SU-DHL-6 (cell line): Measurements from ENCODE around the gene KCNJ16.

Source experiments
- EZH2phosphoT487 ChIP-seq: fragments of 200-600 bp; sonication (generic), shearing (Covaris generic); conservative IDR thresholded peaks from 2 replicates; pipeline ENCODE4 v1.6.1; 2018; ENCODE audit warnings: mild to moderate bottlenecking, antibody characterized with exemption, low read length, moderate library complexity, mixed read lengths
- TF ChIP-seq, protein P1 (sequence below): fragments of 200-600 bp; sonication (generic); IDR thresholded peaks from one replicate; pipeline ENCODE4 v1.5.1; 2017; ENCODE audit warnings: antibody characterized with exemption, mild to moderate bottlenecking, low read length, moderate library complexity; ENCODE audit not compliant: insufficient read depth, poor library complexity, severe bottlenecking

DNA sequence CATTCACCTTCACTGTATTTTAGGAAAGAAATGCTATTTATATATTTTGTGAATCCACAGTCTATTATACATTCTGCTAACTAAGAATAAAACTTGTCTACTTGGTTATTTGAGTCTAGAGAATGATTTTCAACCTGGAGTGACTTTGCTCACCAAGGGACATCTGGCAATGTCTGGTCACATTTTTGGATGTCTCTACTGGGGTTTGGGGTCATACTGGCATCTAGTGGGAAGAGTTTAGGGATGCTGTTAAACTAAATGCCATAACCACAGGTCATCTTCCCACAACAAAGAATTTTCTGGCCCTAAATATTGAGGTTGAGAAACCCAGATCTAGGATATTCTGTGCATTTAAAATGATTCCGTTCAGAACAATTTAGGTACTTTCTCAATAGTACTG is 26.0 kb downstream of the KCNJ16 start:
- TF ChIP-seq, protein P1, sequence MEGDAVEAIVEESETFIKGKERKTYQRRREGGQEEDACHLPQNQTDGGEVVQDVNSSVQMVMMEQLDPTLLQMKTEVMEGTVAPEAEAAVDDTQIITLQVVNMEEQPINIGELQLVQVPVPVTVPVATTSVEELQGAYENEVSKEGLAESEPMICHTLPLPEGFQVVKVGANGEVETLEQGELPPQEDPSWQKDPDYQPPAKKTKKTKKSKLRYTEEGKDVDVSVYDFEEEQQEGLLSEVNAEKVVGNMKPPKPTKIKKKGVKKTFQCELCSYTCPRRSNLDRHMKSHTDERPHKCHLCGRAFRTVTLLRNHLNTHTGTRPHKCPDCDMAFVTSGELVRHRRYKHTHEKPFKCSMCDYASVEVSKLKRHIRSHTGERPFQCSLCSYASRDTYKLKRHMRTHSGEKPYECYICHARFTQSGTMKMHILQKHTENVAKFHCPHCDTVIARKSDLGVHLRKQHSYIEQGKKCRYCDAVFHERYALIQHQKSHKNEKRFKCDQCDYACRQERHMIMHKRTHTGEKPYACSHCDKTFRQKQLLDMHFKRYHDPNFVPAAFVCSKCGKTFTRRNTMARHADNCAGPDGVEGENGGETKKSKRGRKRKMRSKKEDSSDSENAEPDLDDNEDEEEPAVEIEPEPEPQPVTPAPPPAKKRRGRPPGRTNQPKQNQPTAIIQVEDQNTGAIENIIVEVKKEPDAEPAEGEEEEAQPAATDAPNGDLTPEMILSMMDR = no peak
- no peak for TF ChIP-seq EZH2phosphoT487
